ENCODE data around the gene GPATCH4.

The GPATCH4 gene

DNA sequence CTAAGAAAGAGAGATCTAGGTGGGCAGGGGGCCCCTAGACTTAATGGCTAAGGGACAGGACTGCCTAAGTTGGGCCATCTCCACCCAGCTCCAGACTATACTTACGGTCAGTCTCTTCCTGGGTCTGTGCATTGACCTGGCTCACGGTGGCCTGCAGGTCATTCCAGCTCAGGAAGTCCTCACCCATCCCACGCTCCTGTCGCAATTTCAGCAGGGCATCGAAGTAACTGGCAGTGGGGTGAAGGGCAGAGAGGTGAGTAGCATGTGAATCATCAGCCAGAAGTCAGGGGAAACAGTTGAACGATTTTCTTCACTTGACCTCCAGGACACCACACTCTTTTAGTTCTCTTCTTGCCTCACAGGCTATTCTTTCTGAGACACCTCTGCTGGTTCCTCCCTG is 49.4 kb downstream of the GPATCH4 start:
- TF ChIP-seq, protein P1, sequence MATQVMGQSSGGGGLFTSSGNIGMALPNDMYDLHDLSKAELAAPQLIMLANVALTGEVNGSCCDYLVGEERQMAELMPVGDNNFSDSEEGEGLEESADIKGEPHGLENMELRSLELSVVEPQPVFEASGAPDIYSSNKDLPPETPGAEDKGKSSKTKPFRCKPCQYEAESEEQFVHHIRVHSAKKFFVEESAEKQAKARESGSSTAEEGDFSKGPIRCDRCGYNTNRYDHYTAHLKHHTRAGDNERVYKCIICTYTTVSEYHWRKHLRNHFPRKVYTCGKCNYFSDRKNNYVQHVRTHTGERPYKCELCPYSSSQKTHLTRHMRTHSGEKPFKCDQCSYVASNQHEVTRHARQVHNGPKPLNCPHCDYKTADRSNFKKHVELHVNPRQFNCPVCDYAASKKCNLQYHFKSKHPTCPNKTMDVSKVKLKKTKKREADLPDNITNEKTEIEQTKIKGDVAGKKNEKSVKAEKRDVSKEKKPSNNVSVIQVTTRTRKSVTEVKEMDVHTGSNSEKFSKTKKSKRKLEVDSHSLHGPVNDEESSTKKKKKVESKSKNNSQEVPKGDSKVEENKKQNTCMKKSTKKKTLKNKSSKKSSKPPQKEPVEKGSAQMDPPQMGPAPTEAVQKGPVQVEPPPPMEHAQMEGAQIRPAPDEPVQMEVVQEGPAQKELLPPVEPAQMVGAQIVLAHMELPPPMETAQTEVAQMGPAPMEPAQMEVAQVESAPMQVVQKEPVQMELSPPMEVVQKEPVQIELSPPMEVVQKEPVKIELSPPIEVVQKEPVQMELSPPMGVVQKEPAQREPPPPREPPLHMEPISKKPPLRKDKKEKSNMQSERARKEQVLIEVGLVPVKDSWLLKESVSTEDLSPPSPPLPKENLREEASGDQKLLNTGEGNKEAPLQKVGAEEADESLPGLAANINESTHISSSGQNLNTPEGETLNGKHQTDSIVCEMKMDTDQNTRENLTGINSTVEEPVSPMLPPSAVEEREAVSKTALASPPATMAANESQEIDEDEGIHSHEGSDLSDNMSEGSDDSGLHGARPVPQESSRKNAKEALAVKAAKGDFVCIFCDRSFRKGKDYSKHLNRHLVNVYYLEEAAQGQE (IDR thresholded peaks at IDR 0.05; ENCODE audit: insufficient read depth in 1 of 2, low read depth in 2 of 2, low read length in 2 of 2): no peak
- TF ChIP-seq TAF1 (IDR thresholded peaks at IDR 0.05; ENCODE audit: borderline replicate concordance, insufficient read depth, low read length) (no peak), SIN3A (IDR thresholded peaks at IDR 0.05; ENCODE audit: borderline replicate concordance, insufficient read depth, low read length) (no peak), POLR2AphosphoS5 (IDR thresholded peaks at IDR 0.05; ENCODE audit: low read depth, low read length) (no peak), FOXP2 (optimal IDR thresholded peaks at IDR 0.05; ENCODE audit: borderline replicate concordance, extremely low read depth, extremely low read length, insufficient read depth) (no peak)

DNA sequence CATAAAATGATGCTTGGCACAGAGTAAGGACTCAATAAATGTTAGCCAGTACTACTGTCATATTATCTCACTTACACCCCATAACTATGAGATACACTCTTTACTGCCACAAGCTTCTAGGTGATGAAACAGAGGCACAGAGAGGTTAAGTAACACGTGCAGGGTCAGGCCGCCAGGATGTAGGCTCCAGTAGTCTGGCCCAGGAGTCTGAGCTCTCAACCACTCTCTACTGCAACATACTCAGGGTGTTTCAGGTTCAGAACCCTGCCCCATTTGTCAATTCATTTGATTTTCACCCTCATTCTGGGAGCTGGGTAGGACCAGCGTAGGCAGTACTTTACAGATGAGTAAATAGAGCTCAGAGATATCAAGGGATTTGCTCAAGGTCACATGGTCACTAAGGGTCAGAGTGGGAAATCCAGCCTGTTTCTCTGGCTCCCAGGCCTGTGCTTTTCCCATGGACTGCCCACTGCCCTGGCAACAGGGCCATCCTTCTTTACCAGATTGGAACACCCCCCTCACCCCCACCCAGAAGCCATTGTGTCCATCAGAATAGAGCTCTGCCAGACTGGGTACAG is 50.1 kb downstream of the GPATCH4 start:
- TF ChIP-seq SIN3A (IDR thresholded peaks at IDR 0.05; ENCODE audit: borderline replicate concordance, insufficient read depth, low read length): no peak
- TF ChIP-seq FOXP2 (optimal IDR thresholded peaks at IDR 0.05; ENCODE audit: borderline replicate concordance, extremely low read depth, extremely low read length, insufficient read depth): no peak
- no peak for TF ChIP-seq POLR2AphosphoS5 (IDR thresholded peaks at IDR 0.05; ENCODE audit: low read depth, low read length)
- TF ChIP-seq TAF1 (IDR thresholded peaks at IDR 0.05; ENCODE audit: borderline replicate concordance, insufficient read depth, low read length): no peak
- TF ChIP-seq, protein P1 (IDR thresholded peaks at IDR 0.05; ENCODE audit: insufficient read depth in 1 of 2, low read depth in 2 of 2, low read length in 2 of 2): no peak

DNA sequence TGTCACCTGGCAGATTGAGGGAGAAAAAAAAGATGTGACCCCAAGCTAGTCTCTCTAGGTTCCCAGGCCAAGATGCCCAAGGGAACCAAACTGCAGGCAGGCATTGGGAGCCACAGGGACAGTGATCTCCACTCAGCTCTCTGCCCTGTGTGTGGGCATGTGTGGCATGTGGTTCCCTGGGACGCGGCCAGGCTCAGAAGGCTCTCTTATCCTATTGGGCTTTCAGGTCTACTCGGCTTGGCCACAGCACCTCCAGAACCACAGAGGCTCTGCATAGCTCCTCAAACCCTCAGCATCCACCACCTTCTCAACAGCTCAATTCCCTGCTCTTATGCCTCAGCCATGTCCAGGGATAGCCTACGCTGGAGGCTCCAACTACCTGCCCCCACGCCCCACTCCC is 50.9 kb downstream of the GPATCH4 start:
- TF ChIP-seq POLR2AphosphoS5 (IDR thresholded peaks at IDR 0.05; ENCODE audit: low read depth, low read length) (no peak), FOXP2 (optimal IDR thresholded peaks at IDR 0.05; ENCODE audit: borderline replicate concordance, extremely low read depth, extremely low read length, insufficient read depth) (no peak), SIN3A (IDR thresholded peaks at IDR 0.05; ENCODE audit: borderline replicate concordance, insufficient read depth, low read length) (no peak), TAF1 (IDR thresholded peaks at IDR 0.05; ENCODE audit: borderline replicate concordance, insufficient read depth, low read length) (no peak)
- TF ChIP-seq, protein P1 (IDR thresholded peaks at IDR 0.05; ENCODE audit: insufficient read depth in 1 of 2, low read depth in 2 of 2, low read length in 2 of 2): no peak

DNA sequence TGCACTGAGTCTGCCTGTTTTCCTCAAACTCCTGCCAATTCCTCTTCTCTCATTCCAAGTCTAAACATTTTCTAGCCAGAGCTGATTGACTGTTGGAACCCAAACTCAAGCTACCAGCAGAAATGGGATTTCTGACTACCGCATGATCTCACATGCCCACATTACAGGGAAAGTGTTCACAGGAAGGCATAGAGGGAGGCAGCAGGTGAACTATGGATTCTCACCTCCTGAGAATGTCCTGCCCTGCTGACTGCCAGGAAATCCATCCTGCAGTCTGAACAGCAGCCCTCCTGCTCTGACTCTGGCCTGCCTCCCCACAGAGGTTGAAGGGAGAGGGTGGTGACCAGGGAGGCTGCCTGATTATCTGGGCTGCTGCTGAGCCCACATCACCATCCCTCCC is 51.4 kb downstream of the GPATCH4 start:
- TF ChIP-seq, protein P1 (IDR thresholded peaks at IDR 0.05; ENCODE audit: insufficient read depth in 1 of 2, low read depth in 2 of 2, low read length in 2 of 2): no peak
- no peak for TF ChIP-seq POLR2AphosphoS5 (IDR thresholded peaks at IDR 0.05; ENCODE audit: low read depth, low read length)

DNA sequence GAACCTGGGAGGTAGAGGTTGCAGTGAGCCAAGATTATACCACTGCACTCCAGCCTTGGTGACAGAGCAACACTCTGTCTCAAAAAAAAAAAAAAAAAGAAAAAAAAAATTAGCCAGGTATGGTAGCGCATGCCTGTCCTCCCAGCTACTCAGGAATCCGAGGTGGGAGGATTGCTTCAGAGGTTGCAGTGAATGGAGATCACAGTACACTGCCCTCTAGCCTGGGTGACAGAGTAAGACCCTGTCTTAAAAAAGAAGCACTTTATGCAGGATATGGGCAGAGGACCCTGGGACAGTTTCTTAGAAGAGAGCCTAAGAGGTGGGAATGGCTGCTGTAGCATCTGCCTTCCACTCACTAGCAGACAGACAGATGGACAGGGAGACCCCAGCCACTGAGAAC is 51.9 kb downstream of the GPATCH4 start:
- TF ChIP-seq SIN3A (IDR thresholded peaks at IDR 0.05; ENCODE audit: borderline replicate concordance, insufficient read depth, low read length): no peak
- TF ChIP-seq FOXP2 (optimal IDR thresholded peaks at IDR 0.05; ENCODE audit: borderline replicate concordance, extremely low read depth, extremely low read length, insufficient read depth): no peak
- TF ChIP-seq, protein P1 (IDR thresholded peaks at IDR 0.05; ENCODE audit: insufficient read depth in 1 of 2, low read depth in 2 of 2, low read length in 2 of 2): no peak
